ENCODE data around the gene TTLL11.
"Not testable (repeated sequence)": the region's sequence is repeated elsewhere in the genome, so short reads cannot be mapped to it uniquely, and the experiment has no call there.

Gene TTLL11

GRCh38 chr9:121894380-121894779, 198.7 kb downstream of the TTLL11 start:
- FAIRE-seq: not testable (repeated sequence)

- FAIRE-seq: no peak
Measured at GRCh38 chr9:121893786-121894185, 199.3 kb downstream of the TTLL11 start.

DNA sequence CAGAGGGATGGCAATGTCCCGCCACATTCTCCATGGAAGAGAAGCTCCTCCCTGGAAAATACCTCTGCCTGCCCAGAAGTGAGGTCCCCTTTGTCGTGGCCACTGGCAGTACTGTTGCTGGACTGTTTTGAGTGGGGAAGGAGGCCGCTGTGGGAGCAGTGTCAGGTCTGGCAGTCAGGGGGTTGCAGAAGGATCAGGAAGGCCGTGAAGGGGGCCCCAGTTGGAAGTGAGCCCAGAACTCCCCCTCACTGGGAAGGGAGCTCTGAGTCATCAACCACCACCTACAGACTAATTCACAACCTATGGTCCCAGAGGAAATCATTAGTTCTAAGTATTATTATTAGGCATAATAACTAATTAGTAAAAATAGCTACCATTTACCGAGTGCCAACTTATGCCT, 200.4 kb downstream of the TTLL11 start:
- no peak for FAIRE-seq

DNA sequence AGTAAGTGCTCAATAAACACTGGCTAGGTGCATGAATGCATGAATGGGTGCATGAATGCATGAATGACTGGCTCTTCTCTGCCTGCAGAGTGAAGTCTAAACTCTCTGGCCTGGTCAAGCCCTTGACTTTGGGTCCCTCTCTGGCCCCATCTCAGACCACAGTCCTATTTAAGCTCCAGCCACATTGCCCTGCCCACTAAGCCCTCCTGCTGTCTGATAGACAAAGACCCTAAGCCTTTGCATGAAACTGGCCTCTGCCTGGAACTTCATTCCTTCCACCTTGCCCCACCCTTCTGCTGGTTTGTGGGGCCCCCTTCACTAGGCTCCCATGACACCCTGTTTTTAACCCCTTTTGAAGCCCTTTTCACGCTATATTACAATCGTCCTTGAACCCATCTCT, 202.4 kb downstream of the TTLL11 start:
- FAIRE-seq: no peak

DNA sequence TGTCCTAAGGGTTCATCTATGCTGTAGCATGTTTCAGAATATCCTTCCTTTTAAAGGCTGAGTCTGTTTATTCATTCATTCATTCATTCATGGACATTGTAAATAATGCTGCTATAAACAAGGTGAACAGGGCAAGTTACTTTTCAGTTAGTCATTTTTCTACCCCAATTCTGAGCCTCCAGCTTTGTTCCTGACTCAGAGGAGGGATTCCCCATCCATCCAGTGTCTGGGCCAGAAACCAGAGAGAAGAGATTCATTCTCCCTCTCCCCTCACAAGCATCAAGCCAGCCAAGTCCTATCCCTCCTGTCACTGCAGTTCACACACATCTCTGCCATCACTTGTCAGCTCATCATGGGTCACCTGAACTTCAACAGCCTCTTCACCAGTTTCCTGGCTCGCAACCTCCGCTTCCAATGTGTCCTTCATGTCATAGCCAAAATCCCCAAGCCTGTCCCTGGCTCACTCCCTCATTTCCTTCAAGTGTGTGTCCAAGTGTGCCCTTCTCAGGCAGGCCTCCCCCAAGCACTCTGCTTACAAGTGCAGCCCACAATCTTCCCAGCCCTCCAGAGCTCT, 203.0 kb downstream of the TTLL11 start:
- no peak for FAIRE-seq

- no peak for FAIRE-seq
Measured at GRCh38 chr9:121888438-121888775, 204.7 kb downstream of the TTLL11 start.

DNA sequence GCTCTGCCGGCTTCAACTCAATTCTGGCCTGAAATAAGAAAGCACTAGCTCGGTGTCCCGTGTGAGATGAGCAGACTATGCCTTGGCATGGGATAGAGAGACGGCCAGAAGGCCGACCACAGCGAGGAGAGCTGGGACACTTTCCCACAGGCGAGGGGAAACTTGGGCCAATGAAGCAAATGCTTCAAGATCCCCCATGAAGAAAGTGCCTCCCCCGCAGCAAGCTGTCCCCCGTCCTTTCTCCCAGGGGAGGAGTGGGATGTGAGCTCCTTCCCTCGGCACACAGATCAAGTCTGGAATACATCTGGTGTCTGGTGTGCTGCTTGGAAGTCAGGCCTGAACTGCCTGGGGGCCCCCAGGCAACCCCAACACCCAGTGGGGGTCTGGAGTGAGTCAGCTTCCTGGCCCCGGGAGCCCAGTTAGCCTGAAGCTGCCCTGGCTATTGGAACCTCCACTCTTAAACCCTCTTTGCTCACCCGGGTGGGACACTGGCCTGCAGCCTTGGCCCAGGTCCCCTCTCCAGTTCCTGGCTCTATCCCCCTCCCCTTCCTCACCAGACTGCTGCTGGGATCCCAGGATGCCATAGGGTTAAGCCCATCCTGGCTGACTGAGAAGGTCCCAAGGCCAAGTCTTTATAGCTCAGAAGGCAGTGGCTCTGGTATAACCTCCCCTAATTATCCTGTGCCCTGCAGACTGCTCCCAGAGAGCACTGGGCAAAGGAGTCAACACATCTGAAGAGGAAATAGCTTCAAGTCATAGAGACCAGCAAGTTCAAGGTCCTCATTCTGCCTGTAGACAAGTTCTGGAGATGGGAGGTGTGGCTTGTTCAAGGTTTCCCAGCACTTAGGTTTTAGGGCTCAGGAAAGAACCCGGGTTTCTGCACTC, 205.3 kb downstream of the TTLL11 start:
- FAIRE-seq: no peak

- FAIRE-seq: no peak
Measured at GRCh38 chr9:121886759-121887485, 206.2 kb downstream of the TTLL11 start.

DNA sequence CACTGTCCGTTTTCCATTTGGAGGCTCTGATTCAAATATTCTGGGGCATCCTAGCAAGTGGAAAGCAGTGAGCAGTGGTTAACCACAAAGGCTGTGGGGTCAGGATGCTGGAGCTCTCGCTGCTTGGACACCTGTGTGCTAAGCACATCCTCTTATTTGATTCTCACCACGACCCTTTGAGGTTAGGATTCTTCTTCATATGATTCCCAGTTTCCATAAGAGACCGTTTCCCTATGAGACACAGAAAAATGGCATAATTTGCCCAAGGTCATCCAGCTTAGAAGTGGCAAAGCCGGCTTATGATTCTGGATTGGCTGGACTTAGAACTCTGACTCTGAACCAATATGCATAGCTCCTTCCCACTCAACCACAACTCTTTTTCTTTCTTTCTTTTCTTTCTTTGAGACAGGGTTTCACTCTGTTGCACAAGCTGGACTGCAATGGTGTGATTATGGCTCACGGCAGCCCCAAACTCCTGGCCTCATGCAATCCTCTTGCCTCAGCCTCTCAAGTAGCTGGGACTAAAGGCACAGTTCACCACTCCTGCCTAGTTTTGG, 207.7 kb downstream of the TTLL11 start:
- FAIRE-seq: no peak

GRCh38 chr9:121884057-121884541, 209.0 kb downstream of the TTLL11 start:
- no peak for FAIRE-seq

DNA sequence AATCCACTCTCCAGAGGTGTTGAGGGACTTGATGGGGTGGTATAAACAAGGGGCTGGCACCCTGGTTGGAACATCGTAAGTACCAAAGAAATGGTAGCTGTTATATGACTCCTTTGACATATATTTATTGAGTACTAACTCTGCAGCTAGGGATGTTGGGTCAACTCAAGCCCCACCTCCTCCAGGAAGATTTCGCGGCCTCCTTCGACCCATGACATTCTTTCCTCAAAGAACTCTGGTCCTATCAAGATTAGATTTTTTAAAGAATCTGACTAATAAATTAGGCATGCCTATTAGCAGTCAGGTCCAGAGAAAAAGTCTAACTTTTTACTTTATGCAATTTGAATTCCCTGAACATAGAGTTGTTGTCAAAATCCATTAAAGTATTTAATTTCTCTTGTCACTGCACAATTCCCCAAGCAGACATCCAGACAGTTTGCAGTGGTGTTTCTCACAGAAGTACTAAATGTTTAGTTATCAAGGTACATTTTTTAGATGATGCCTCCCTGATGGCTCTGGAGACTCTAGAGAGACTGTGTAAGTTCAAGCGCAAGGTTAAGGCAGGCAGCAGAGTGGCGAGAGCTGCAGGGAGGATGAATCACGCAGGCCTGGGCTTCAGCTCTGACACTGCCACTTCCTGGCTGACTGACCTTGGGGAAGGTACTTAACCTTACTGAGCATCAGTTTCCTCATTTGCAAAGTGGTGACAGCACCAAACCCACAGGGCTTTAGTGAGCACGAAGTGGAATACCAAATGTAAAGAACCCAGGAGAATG, 209.6 kb downstream of the TTLL11 start:
- no peak for FAIRE-seq

DNA sequence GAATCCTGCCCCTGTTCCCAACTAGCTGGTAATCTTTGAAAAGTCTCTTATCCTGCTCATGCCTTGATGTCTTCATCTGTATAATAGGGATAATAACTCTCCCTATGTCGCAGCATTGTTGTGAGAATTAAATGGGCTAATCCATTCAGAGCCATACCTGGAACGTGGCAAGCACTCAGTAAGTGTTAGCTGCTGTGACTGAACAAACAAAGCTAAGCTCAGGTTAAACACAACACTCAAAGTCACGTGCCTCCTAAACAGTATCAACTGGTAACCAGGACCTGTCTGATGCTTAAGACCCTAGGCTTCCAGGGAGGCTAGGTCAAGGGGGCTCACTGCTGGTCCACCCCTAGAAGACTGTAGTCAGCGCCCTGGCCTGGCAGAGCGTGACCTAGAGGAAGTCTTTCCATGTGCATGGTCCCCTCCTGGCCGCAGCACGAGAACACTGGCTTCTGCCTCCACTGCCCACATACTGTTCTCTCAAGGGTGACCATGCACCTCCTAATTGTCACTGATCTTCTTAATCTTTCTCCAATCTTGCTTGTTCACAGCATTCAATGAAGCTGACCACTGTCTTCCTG, 211.1 kb downstream of the TTLL11 start:
- no peak for FAIRE-seq

DNA sequence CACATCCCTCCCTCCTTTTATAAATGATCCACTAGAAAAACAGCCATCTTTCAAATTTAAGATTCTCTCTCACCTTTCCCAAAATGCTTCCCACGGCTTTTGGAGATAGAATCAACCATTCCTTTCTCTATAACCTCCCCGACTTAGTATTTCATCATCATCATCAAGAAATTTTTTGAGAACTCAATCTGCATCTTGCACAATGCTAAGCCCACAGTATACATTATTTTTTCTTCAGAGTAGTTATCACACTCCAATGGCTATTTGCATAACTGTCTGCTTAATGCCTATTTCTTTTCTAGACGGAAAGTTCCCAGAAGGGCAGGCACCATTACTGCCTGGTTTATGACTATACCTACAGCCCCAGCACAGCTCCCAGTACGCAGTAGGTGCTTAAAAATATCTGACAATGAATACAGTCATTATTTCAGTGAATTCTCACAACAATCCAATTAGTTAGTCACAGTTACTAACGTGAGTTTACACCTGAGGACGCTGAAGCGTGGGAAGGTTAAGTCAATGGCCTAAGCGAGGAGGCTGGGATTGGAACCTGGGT, 212.7 kb downstream of the TTLL11 start:
- FAIRE-seq: no peak

DNA sequence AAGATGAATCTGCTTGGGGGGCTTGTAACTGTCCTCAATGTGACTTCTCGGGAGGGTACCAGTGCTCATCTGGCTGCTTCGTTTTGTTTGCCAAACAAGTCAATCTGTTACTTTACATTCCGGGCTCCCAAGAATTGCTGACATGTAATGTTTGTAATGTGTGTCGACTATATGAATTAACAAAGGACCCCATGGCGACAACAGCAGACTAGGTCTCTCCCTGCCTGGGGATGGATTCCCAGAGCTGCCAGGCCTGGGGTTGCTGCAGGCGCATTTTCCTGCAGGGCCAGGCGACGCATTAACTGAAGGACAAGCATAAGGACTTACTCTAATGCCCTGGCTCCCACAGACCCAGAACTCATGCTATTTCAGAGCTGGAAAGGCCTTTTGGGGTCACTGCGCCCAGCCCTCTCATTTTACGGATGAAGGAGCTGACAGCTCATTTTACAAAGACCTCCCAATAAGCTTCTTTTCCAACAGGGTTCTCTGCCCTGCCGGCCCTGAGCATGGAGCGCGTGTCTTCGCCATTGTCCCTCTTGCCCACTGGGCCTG, 214.8 kb downstream of the TTLL11 start:
- no peak for FAIRE-seq

DNA sequence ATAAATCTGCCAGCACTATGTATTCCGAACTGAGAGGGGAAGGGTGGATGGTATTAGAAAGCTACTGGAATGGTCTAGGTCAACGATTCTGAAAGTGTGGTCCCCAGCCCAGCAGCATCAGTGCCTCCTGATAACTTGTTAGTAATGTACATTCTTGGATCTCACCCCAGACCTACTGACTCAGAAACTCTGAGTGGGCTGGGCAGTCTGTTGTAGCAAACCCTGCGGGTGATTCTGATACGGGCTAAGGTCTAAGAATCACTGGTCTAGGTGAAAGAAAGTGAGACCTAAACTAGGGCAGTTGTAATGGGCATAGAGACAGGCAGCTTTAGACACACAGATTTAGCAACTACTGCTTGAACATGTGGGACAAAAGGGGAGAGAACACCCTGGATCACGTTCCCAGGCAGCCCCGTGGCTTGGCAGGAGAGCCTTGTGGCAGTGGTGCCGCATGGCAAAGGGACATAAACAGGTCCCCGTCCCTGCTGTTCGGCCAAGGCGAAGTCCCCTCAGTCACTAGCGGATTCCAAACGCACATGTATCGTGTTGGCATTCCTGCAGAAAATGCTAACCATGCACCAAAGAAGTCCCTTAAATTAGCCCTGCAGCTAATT, 216.3 kb downstream of the TTLL11 start:
- FAIRE-seq: no peak

DNA sequence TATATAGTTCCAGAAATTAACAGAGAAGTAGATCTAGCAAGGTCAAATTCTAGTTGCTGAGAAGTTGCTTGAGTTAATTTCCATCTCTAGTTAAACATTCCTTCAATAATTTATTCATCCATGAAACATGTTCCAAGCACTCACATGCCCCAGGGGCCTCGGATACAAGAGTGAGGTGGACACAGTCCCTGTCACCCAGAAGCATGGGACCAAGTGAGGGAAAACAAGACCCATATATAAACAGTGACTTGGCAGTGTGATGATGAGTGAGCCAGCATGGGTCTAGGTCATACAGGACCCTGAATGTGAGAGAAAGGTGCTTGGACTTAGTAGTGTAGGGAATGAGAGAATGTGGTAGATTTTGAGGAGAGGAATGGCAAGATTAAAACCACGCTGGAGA, 216.9 kb downstream of the TTLL11 start:
- no peak for FAIRE-seq

DNA sequence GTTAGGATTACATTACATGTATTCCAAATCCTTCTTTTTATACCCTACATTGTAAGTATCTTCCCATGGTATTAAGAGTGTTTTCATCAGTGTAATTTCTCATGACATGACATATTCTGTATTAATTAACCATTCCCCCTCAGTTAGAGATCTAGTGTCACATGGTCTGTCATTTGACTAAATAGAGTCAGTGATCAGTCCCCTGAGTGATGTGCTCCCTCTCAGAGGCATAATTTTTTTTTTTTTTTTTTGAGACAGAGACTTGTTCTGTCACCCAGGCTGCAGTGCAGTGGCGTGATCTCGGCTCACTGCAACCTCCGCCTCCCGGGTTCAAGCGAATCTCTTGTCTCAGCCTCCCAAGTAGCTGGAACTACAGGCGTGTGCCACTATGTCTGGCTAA, 218.6 kb downstream of the TTLL11 start:
- no peak for FAIRE-seq

GRCh38 chr9:121871431-121872025, 221.6 kb downstream of the TTLL11 start:
- no peak for FAIRE-seq

- FAIRE-seq: no peak
Measured at GRCh38 chr9:121870271-121870670, 222.8 kb downstream of the TTLL11 start.

DNA sequence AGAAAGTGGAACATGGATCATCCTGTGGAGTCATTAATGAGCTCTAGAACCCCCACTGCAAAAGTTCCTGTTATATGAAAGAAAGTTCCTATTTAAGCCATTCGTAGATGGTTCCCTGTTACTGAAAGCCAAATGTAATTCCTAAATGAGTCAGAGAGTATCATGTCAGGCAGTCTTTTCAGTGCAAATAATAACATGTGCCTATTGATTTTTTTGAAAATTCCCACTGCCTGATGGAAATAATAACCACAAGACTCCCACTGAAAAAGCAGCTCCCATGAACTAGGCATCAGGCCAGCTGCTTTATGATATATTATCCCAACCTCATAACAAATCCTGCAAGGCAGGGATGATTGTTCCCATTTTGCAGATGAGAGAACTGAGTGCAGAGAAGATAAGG, 224.5 kb downstream of the TTLL11 start:
- FAIRE-seq: no peak

DNA sequence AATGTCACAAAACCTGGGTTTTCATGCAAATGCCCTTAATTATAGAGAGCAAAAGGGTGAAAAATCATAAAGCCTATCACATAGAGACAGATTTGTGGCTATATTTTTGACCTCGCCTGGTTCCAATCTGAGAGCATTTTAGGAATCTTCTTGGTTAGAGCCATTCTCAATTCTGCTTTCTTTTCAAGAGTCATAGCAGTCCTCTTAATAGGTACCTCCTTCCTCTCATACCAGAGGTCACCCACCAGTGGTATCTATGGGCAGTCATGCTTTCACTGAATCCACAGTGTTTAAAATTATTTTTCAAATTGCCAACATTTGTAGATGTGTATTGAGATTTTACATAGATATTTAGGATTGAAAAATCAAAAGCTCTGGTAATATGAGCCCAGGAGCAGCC, 226.2 kb downstream of the TTLL11 start:
- no peak for FAIRE-seq
